IPS-18a (cell line): ENCODE results near the gene TSHZ2.

ENCODE experiments used
- H3K27ac ChIP-seq: one replicate; pipeline ENCODE4 v1.5.1; 2013; ENCODE audit warnings: low read length
- H3K27me3 ChIP-seq: one replicate; pipeline ENCODE4 v1.6.1; 2013; ENCODE audit warnings: mild to moderate bottlenecking, low read length; ENCODE audit not compliant: control insufficient read depth, insufficient read depth
- H3K36me3 ChIP-seq: one replicate; pipeline ENCODE4 v1.6.1; 2013; ENCODE audit warnings: low read depth, low read length; ENCODE audit not compliant: control insufficient read depth
- H3K4me1 ChIP-seq: one replicate; pipeline ENCODE4 v1.6.1; 2013; ENCODE audit warnings: low read depth, low read length; ENCODE audit not compliant: control insufficient read depth
- H3K4me3 ChIP-seq: one replicate; pipeline ENCODE4 v1.5.1; 2013; ENCODE audit warnings: low read length
- H3K9ac ChIP-seq: one replicate; pipeline ENCODE4 v1.6.1; 2013; ENCODE audit warnings: mild to moderate bottlenecking, low read length, moderate library complexity
- H3K9me3 ChIP-seq: one replicate; pipeline ENCODE4 v1.6.1; 2013; ENCODE audit warnings: low read depth, low read length; ENCODE audit not compliant: control insufficient read depth

The TSHZ2 gene

GRCh38 chr20:53073636-53074415, 101.7 kb downstream of the TSHZ2 start:
- Histone ChIP-seq H3K27me3 (no peaks in the 10 kb centered on the region), H3K36me3 (no peaks in the 10 kb centered on the region), H3K9ac (no peak overlapping the region), H3K9me3 (no peaks in the 10 kb centered on the region), H3K27ac (no peak overlapping the region), H3K4me3 (no peak overlapping the region), H3K4me1 (no peaks in the 10 kb centered on the region)

GRCh38 chr20:53074811-53075314, 102.7 kb downstream of the TSHZ2 start:
- Histone ChIP-seq H3K27ac (no peak overlapping the region), H3K9ac (no peak overlapping the region), H3K4me1 (no peaks in the 10 kb centered on the region)

GRCh38 chr20:53076668-53077067, 104.5 kb downstream of the TSHZ2 start:
- no peak overlapping the region for H3K9ac ChIP-seq
- no peaks in the 10 kb centered on the region for H3K9me3 ChIP-seq
- no peaks in the 10 kb centered on the region for H3K36me3 ChIP-seq
- no peak overlapping the region for H3K4me3 ChIP-seq
- no peak overlapping the region for H3K27ac ChIP-seq
- H3K27me3 ChIP-seq = no peaks in the 10 kb centered on the region
- H3K4me1 ChIP-seq = no peaks in the 10 kb centered on the region

More at GRCh38 chr20:53074811-53075314, 102.7 kb downstream of the TSHZ2 start:
- Histone ChIP-seq H3K36me3 (no peaks in the 10 kb centered on the region), H3K4me3 (no peak overlapping the region), H3K9me3 (no peaks in the 10 kb centered on the region), H3K27me3 (no peaks in the 10 kb centered on the region)

GRCh38 chr20:53077373-53078205, 105.4 kb downstream of the TSHZ2 start:
- Histone ChIP-seq H3K9ac (no peak overlapping the region), H3K4me1 (peaks cover 8% of the 10 kb centered on the region), H3K27ac (no peak overlapping the region), H3K9me3 (no peaks in the 10 kb centered on the region), H3K36me3 (no peaks in the 10 kb centered on the region), H3K27me3 (no peaks in the 10 kb centered on the region), H3K4me3 (no peak overlapping the region)

GRCh38 chr20:53078761-53079160, 106.6 kb downstream of the TSHZ2 start:
- H3K27ac ChIP-seq = no peak overlapping the region
- H3K4me3 ChIP-seq = no peak overlapping the region
- no peaks in the 10 kb centered on the region for H3K36me3 ChIP-seq
- peaks cover 8% of the 10 kb centered on the region for H3K4me1 ChIP-seq
- H3K9ac ChIP-seq = no peak overlapping the region
- no peaks in the 10 kb centered on the region for H3K9me3 ChIP-seq
- H3K27me3 ChIP-seq = no peaks in the 10 kb centered on the region

- H3K4me1 ChIP-seq = peaks cover 8% of the 10 kb centered on the region
- no peak overlapping the region for H3K27ac ChIP-seq
- no peak overlapping the region for H3K4me3 ChIP-seq
- no peaks in the 10 kb centered on the region for H3K9me3 ChIP-seq
- no peak overlapping the region for H3K9ac ChIP-seq
- H3K36me3 ChIP-seq = no peaks in the 10 kb centered on the region
- no peaks in the 10 kb centered on the region for H3K27me3 ChIP-seq
Measured at GRCh38 chr20:53079261-53079691, 107.1 kb downstream of the TSHZ2 start.

GRCh38 chr20:53079828-53080686, 107.9 kb downstream of the TSHZ2 start:
- Histone ChIP-seq H3K9ac (no peak overlapping the region), H3K4me3 (no peak overlapping the region), H3K4me1 (peaks cover 8% of the 10 kb centered on the region), H3K9me3 (no peaks in the 10 kb centered on the region), H3K27ac (no peak overlapping the region), H3K27me3 (no peaks in the 10 kb centered on the region), H3K36me3 (no peaks in the 10 kb centered on the region)

GRCh38 chr20:53080687-53080962, 108.5 kb downstream of the TSHZ2 start:
- H3K27me3 ChIP-seq = no peaks in the 10 kb centered on the region
- no peaks in the 10 kb centered on the region for H3K9me3 ChIP-seq
- no peak overlapping the region for H3K27ac ChIP-seq
- no peak overlapping the region for H3K4me3 ChIP-seq
- no peaks in the 10 kb centered on the region for H3K36me3 ChIP-seq
- no peak overlapping the region for H3K9ac ChIP-seq
- peaks cover 8% of the 10 kb centered on the region for H3K4me1 ChIP-seq

GRCh38 chr20:53080969-53081871, 109.1 kb downstream of the TSHZ2 start:
- Histone ChIP-seq H3K4me3 (no peak overlapping the region), H3K9me3 (no peaks in the 10 kb centered on the region), H3K4me1 (peaks cover 8% of the 10 kb centered on the region), H3K9ac (no peak overlapping the region), H3K27me3 (no peaks in the 10 kb centered on the region), H3K36me3 (no peaks in the 10 kb centered on the region), H3K27ac (no peak overlapping the region)

GRCh38 chr20:53081916-53082863, 110.0 kb downstream of the TSHZ2 start:
- Histone ChIP-seq H3K36me3 (no peaks in the 10 kb centered on the region), H3K9ac (no peak overlapping the region), H3K27me3 (no peaks in the 10 kb centered on the region), H3K9me3 (no peaks in the 10 kb centered on the region), H3K4me3 (no peak overlapping the region), H3K4me1 (peaks cover 8% of the 10 kb centered on the region), H3K27ac (no peak overlapping the region)
